PC-9 (cell line): ENCODE data around the gene PRC1.

Experiments used
- CTCF ChIP-seq: fragments of 200-600 bp; sonication (generic); conservative IDR thresholded peaks from 2 replicates; pipeline ENCODE4 v1.6.1; 2017; ENCODE audit warnings: mixed run types, antibody characterized with exemption, mild to moderate bottlenecking, moderate library complexity
- EZH2 ChIP-seq: fragments of 200-600 bp; sonication (generic); IDR thresholded peaks from 2 replicates; pipeline ENCODE4 v1.8.0; 2017; ENCODE audit warnings: antibody characterized with exemption, low read depth

DNA sequence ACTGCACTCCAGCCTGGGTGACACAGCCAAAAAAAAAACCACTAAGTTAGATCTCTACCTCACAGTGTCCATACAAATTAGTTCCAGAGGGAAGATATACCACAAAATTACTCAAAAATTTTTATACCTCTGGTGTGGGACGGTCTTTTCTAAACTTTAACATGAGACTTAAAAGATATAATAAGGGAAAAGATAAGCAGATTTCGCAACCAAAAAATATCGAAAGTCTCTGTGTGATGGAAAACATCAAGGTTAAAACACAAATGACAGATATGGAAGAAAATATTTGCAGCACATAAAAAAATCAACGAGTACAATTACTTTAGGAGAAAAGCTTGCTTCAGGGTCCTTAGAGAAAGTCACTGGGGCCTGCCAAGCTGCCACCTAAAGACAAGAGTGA lies 72.4 kb downstream of the PRC1 start:
- TF ChIP-seq CTCF (no peak), EZH2 (no peak)
